Mesodermal cell (in vitro differentiated cells): ENCODE results near the gene FAM3B.
A peak's percentile ranks its signal among the peaks of the same experiment; 100 is the strongest.

ENCODE experiments used
- H3K27ac ChIP-seq: 2 replicates; pipeline ENCODE4 v1.7.0; 2013; ENCODE audit warnings: mild to moderate bottlenecking, low read depth, low read length, moderate library complexity; ENCODE audit not compliant: severe bottlenecking
- H3K36me3 ChIP-seq: 2 replicates; pipeline ENCODE4 v1.7.1; 2013; ENCODE audit warnings: mild to moderate bottlenecking, low read length, moderate library complexity; ENCODE audit not compliant: control insufficient read depth, insufficient read depth
- H3K4me1 ChIP-seq: one replicate; pipeline ENCODE4 v1.7.1; 2013; ENCODE audit warnings: mild to moderate bottlenecking, low read length; ENCODE audit not compliant: insufficient read depth, control insufficient read depth, poor library complexity, severe bottlenecking
- H3K4me3 ChIP-seq: 2 replicates; pipeline ENCODE4 v1.7.0; 2013; ENCODE audit warnings: low read length, control low read depth, mild to moderate bottlenecking; ENCODE audit not compliant: insufficient read depth, poor library complexity, severe bottlenecking; ENCODE audit errors: extremely low read depth
- H3K9me3 ChIP-seq: 2 replicates; pipeline ENCODE4 v1.7.1; 2013; ENCODE audit warnings: mild to moderate bottlenecking, low read length, moderate library complexity; ENCODE audit not compliant: control insufficient read depth
- WGBS, 2 experiments: methylation state at CpG; one replicate each; pipeline ENCODE4 v1.1.5; 2013; ENCODE audit warnings: missing lambda C conversion rate in 2 of 2; ENCODE audit not compliant: insufficient coverage in 2 of 2; 5-methylcytosine and 5-hydroxymethylcytosine counted together

The FAM3B gene

GRCh38 chr21:41363370-41364270 lies 47.0 kb downstream of the FAM3B start:
- H3K4me1 ChIP-seq: no peaks in the 10 kb centered on the region
- 82 to 84% methylated on average over 14 to 17 of the region's 18 CpGs for WGBS, 2 experiments
- H3K36me3 ChIP-seq: no peaks in the 10 kb centered on the region
- no peak overlapping the region for H3K27ac ChIP-seq
- no peaks in the 10 kb centered on the region for H3K9me3 ChIP-seq
- H3K4me3 ChIP-seq: no peak overlapping the region

GRCh38 chr21:41364308-41364707 lies 47.7 kb downstream of the FAM3B start:
- H3K4me3 ChIP-seq: no peak overlapping the region
- WGBS, 2 experiments: 85 to 87% methylated on average over 3 to 5 of the region's 6 CpGs

GRCh38 chr21:41365377-41366107 lies 48.9 kb downstream of the FAM3B start:
- no peak overlapping the region for H3K4me3 ChIP-seq
- no peak overlapping the region for H3K27ac ChIP-seq
- H3K9me3 ChIP-seq: no peaks in the 10 kb centered on the region
- H3K4me1 ChIP-seq: no peaks in the 10 kb centered on the region
- no peaks in the 10 kb centered on the region for H3K36me3 ChIP-seq
- 93 to 96% methylated on average over 15 of the region's 15 CpGs for WGBS, 2 experiments

More at GRCh38 chr21:41364308-41364707, 47.7 kb downstream of the FAM3B start:
- Histone ChIP-seq H3K27ac (no peak overlapping the region), H3K4me1 (no peaks in the 10 kb centered on the region), H3K36me3 (no peaks in the 10 kb centered on the region), H3K9me3 (no peaks in the 10 kb centered on the region)

GRCh38 chr21:41366522-41367151 lies 50.0 kb downstream of the FAM3B start:
- WGBS, 2 experiments: 90 to 91% methylated on average over 12 of the region's 12 CpGs
- Histone ChIP-seq H3K27ac (no peak overlapping the region), H3K4me1 (no peaks in the 10 kb centered on the region), H3K36me3 (no peaks in the 10 kb centered on the region), H3K9me3 (no peaks in the 10 kb centered on the region), H3K4me3 (no peak overlapping the region)

- H3K9me3 ChIP-seq: no peaks in the 10 kb centered on the region
These were observed 50.8 kb downstream of the FAM3B start for GRCh38 chr21:41367301-41367944.

GRCh38 chr21:41367945-41368734 lies 51.5 kb downstream of the FAM3B start:
- Histone ChIP-seq H3K36me3 (no peaks in the 10 kb centered on the region), H3K27ac (no peak overlapping the region), H3K9me3 (no peaks in the 10 kb centered on the region), H3K4me1 (no peaks in the 10 kb centered on the region), H3K4me3 (no peak overlapping the region)
- WGBS, 2 experiments: 91 to 93% methylated on average over 2 to 11 of the region's 15 CpGs

More at GRCh38 chr21:41367301-41367944, 50.8 kb downstream of the FAM3B start:
- Histone ChIP-seq H3K4me1 (no peaks in the 10 kb centered on the region), H3K4me3 (no peak overlapping the region), H3K27ac (no peak overlapping the region), H3K36me3 (no peaks in the 10 kb centered on the region)
- 76 to 78% methylated on average over 8 of the region's 9 CpGs for WGBS, 2 experiments

GRCh38 chr21:41368735-41369104 lies 52.1 kb downstream of the FAM3B start:
- Histone ChIP-seq H3K36me3 (no peaks in the 10 kb centered on the region), H3K4me3 (no peak overlapping the region), H3K4me1 (no peaks in the 10 kb centered on the region), H3K9me3 (no peaks in the 10 kb centered on the region), H3K27ac (no peak overlapping the region)
- WGBS, 2 experiments: 56 to 65% methylated on average over 2 of the region's 4 CpGs

- Histone ChIP-seq H3K27ac (no peak overlapping the region), H3K4me1 (no peaks in the 10 kb centered on the region), H3K9me3 (no peaks in the 10 kb centered on the region), H3K36me3 (no peaks in the 10 kb centered on the region), H3K4me3 (peak overlapping the region; percentile 5)
- 18 to 20% methylated on average over 14 to 16 of the region's 29 CpGs for WGBS, 2 experiments
These were observed 52.7 kb downstream of the FAM3B start for GRCh38 chr21:41369105-41369919.

- H3K27ac ChIP-seq: no peak overlapping the region
- H3K4me3 ChIP-seq: no peak overlapping the region
- no peaks in the 10 kb centered on the region for H3K9me3 ChIP-seq
- 88 to 90% methylated on average over 29 of the region's 30 CpGs for WGBS, 2 experiments
- H3K36me3 ChIP-seq: no peaks in the 10 kb centered on the region
- no peaks in the 10 kb centered on the region for H3K4me1 ChIP-seq
These were observed 53.6 kb downstream of the FAM3B start for GRCh38 chr21:41369920-41370839.
